Stimulated activated CD4-positive, alpha-beta T cell treated with anti-CD3 and anti-CD28 coated beads, TNF-alpha, amount 100 ng/mL, for 48 hours (primary cell): Measurements from ENCODE around the gene FCER2.

Experiments
- DNase-seq, 3 donors: peaks; one replicate each; pipeline ENCODE4 v3.0.0-alpha.2; 2020; ENCODE audit warnings: low read depth in 3 of 3

The FCER2 gene

DNA sequence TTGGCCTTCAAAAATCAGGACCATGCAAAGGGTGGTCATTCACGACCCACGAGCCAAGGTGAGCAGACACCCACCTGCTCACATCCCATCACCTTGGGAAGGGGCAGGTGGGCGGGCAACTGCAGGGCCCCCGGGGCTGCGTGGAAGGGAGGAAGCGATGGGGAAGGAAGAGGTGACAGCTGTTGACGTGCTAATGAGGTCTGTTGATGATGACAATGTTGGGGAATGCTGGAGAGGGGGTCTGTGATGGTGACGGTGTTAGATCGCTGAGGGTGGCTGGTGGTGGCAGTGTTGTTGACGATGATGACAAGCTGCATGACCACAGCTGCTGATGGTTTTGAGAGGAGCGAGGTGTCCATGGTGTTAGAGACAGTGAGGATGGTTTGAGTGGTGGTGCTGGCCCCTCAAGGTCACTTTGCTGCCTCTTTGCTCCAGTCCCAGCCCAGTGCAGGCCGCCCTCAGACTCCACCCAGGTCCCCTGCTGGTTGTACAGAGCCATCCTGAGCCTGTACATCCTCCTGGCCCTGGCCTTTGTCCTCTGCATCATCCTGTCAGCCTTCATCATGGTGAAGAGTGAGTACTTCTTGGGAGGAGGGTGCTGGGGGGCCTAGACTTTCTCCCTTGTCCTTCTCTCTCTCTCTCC is 24.1 kb downstream of the FCER2 start:
- DNase-seq: no peak

DNA sequence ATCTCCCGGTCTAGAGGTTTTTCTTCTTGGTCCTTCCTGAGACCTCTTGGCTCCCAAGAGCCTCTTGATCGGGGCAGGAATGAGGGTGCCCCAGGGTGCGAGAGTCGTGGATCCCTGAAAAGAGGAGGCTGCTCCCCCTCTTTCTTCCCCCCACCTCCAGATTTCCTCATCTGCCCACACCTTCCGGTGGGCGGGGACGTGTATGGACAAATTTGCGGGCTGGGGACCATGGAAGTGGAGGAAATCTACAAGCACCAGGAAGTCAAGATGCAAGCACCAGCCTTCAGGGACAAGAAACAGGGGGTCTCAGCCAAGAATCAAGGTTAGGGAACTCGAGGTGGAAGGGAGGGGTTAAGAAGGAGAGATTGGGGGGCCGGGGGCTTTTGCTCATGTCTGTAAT is 25.1 kb downstream of the FCER2 start, which contains the start of gene MCEMP1:
TSS of gene MCEMP1 (plus strand) at position 237 of the 400 bp plus-strand sequence. CDS start at position 268, 31 bp downstream.
- no peak for DNase-seq

DNA sequence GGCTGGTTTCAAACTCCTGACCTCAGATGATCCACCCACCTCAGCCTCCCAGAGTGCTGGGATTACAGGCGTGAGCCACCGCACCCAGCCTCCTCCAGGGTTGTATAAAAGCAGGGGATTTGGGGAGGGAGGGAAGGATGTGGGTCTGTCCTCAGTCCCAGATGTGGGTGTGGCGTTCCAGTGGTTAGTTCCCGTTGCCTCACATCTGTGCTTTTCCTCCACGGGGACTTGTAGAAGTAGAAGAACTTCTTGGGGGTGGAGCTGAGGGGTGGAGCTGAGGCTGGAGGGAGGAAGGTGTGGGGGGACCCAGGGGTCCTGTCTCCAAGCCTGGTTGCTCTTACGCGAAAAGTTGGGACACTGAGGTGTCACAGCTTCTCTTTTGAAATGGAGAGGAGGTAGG is 25.6 kb downstream of the FCER2 start:
- no peak for DNase-seq

DNA sequence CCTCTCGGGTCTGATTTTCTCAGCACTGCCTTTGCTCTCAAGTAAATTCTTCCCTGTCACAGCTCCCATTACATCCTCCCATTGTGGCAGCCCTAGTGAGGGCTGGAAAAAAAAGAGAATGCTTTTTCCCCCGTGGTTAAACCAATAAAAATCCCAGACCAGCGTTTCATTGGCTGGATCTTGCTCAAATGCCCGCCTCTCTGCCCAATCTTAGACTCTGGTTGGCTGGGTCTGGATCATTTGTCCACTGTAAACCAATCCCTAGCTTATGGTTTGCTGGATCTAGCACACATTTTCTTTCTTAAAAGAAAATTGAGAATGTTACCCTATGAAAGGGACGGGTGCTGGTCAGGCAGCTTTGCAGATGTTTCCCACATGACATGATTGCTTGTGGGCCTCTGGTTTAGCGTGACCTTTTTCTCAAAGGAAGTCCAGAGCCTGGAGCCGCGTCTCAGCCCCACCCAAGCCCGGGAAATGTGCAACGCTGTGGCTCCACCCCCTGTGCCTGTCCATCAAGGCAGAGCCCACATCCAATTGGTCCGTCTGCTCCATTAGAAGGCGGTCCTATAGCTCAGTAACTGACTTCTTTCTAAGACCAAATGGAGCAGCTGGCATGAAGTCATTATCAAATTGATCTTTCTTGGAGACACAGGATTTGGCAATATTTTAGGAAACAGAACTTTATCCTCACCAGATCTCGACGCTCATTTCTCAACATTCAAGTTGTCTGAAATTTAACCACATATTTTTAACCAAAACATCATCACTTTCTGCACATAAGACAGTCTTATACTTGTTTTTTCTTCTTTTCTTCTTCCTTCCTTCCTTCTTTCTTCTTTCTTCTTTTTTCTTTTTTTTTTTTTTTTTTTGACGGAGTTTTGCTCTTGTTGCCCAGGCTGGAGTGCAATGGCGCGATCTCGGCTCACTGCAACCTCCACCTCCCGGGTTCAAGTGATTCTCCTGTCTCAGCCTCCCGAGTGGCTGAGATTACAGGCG is 27.6 kb downstream of the FCER2 start:
- DNase-seq: no peak

DNA sequence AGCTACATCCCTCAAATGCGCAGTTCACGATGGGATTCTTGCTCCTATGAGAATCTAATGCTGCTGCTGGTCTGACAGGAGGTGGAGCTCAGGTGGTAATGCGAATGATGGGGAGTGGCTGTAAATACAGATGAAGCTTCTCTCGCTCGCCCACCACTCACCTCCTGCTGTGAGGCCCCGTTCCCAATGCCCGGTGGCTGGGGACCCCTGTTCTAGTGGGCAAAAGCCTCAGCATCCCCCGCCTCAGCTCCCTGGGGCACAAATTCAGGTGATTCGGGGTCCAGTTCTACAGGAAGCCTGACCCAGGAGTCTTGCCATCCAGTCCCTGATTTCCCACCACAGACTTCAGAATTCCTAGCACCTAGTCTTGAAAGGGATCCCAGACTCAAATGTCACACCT is 29.4 kb downstream of the FCER2 start:
- no peak for DNase-seq

DNA sequence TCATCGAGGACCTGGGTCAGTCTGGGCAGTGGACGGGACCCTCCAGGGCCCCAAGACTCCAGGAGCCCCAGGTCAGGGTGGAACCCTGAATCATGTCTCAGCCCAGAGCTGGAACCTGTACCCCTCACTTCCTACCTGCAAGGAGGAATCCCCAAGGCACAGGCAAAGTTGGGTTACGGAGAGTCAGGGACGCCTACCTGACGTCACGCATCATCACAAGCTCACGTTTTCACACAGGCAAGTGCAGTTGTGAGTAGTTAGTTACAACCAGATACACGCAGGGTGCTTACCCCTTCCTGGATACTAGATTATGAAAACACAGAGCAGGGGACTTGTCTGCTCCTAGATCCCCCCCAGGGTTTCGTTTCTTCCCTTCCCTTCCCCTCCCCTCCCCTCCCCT is 31.1 kb downstream of the FCER2 start:
- no peak for DNase-seq

DNA sequence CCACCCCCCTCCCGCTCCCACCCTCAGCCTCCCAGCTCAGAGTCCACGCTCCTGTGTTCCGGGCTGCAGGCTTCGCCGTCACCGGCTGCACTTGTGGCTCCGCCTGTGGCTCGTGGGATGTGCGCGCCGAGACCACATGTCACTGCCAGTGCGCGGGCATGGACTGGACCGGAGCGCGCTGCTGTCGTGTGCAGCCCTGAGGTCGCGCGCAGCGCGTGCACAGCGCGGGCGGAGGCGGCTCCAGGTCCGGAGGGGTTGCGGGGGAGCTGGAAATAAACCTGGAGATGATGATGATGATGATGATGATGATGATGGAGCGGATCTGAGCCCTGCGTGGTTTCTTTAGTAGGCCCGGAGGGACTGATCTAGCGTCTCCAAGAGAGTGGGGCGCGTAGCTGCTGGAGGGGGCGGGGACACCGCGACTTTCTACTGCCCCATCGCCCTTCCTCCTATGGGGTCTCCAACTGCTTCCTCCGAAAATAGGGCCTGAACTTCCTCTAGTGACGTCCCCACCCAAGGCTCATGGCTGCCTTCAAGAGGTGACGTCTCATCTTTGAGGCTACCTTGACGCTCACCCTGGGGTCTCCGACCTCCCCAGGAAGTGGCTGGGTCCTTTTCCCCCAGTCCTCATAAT is 31.7 kb downstream of the FCER2 start:
- no peak for DNase-seq

DNA sequence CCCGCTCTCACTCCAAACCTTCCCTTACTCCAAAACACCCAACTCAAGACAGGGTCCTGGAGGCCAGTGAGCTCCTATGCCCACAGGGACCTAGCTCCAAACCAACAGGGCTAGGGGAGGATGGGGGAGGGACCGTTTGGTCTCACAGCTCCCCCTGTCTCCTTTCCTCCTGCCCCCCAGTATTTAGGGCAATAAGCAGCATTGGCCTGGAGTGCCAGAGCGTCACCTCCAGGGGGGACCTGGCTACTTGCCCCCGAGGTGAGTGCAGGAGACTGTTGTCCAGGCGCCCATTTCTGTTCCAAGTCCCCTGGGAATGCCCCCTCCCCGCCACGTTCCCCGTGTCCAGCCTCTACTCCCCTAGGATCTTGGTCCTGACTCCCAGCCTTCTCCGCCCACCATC is 32.3 kb downstream of the FCER2 start:
- DNase-seq: no peak

DNA sequence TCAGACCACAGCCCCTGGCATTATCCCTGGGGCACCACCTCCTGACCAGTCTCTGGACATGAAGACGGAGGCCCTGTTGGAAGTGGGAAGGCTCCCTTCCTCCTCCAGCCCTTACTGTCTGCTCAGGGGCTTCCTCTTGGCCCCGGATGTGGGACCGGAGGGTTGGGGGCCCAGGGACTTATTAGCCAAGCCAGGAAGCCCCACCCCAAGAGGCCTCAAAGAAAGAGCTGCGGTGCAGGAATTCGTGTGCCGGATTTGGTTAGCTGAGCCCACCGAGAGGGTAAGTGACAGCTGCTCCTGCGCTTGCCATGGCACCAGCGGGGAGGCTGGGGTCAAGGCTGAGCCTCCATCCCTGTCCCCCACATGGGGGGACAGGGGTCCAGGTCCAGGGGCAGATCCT is 33.1 kb downstream of the FCER2 start, which contains the start of gene RETN:
TSS of gene RETN (plus strand) at position 208 of the 400 bp plus-strand sequence. CDS start 278 bp downstream, outside the sequence.
- DNase-seq: no peak

DNA sequence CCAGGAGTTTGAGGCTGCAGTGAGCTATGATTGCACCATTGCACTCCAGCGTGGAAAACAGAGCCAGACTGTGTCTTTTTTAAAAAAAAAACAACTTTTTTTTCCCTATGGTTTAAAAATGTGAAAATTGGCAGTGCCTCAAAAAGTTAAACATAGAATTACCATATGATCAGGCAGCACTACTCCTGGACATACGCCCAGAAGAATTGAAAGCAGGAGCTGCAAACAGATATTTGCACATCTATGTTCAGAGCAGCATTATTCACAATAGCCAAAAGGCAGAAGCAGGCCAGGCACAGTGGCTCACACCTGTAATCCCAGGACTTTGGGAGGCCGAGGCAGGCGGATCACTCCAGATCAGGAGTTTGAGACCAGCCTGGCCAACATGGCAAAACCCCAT is 36.9 kb downstream of the FCER2 start:
- DNase-seq: no peak

DNA sequence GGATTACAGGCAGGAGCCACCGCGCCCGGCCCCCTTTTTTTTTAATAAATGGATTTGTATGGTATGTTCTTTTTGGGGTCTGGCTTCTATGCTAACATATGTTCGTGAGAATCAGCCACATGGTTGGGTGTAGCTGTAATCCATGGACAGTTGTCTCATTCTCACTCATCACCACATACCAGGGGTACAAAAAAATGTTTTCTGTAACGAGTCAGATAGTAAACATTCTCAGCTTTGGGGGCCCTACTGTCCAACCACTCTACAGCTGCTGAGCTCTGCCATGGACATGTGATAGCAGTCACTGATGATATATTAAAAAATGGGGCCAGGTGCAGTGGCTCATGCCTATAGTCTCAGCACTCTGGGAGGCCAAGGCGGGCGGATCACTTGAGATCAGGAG is 38.2 kb downstream of the FCER2 start:
- DNase-seq: no peak

DNA sequence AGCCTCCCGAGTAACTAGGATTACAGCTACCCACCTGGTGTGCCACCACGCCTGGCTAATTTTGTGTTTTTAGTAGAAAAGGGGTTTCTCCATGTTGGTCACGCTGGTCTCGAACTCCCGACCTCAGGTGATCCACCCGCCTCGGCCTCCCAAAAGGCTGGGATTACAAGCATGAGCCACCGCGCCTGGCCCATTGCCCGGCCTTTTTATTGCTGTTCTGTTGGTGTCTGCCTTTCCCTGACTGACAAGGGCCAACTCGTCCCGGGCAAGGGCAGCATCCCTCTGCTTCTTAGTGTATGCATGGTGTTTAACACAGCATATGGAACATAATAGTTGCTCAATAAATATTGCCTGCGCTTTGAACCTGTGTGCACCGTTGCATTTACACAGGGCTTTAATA is 39.3 kb downstream of the FCER2 start:
- DNase-seq: no peak

DNA sequence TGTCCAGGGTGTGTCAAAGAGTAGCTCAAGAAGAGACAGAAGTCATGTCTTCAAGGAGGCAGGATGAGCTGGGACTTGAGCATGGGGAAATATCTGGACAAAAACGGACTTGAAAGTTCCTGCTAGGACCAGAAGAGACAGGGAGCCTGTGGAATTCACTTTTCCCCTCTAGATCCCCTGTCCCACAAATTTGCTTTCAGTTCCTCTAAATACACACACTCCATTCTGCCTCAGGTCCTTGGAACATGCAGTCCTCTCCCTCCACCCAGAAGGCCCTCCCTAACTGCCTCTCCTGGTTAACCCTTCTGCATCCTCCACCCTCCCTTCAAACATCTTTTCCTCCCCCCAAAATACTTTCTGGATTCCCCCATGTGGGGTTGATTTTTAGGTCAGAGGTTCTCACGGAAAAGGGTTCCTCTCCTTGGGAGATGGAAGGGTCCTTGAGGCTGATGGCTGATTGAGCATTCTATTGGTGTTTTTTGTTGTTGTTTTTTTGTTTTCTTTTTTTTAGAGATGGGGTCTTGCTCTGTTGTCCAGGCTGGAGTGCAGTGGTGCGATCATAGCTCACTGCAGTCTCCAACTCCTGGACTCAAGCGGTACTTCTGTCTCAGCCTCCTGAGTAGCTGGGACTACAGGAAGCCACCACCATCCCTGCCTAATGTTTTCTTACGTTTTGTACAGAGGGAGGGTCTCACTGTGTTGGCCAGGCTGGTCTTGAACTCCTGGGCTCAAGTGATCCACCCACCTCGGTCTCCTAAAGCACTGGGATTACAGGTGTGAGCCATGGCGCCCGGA is 40.0 kb downstream of the FCER2 start:
- no peak for DNase-seq

DNA sequence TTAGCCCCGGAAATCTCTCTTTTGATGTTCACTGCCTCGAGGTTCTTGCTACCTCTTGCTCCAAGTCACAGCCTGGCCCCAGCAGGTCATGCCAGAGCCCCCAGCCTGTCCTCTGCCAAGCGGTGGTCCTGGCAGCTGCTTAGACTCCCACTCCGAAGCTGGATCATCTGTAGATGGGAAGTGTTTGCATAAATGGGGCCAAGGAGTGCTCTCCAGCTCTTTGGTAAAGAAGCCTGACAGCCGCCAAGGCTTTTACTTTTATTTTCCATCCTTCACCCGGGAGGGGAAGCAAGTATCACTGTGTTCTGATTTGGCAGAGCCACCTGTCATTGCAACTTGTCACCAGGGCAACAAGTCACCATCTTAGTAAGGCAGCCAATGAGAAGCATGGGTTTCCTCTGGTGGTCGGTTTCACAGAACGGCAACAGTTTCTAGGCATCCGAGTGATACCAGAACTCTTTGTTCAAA is 43.7 kb downstream of the FCER2 start:
- no peak for DNase-seq

DNA sequence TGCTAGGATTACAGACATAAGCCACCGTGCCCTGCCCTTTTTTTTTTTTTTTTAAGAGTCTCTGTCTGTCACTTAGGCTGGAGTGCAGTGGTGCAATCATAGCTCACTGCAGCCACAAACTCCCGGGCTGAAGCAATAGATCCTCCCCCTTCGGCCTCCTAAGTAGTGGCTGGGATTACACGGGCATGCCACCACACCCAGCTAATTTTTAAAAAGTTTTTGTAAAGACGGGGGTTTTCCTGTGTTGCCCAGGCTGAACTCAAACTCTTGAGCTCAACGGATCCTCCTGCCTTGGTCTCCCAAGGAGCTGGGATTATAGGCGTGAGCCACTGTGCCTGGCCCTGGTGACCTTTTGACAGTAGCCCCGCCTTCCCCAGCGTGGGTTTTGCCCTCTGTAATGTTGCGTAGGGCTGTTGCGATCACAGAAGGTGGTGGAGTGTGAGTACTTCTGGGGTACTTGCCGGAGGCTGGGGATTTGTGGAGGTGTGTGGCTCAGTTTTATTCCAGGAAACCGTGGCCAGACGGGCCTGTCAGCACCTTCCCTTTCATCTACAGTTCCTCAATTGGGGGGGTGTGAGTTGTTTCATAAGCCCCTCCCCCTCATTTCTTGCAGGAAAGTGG is 44.7 kb downstream of the FCER2 start:
- DNase-seq: no peak

DNA sequence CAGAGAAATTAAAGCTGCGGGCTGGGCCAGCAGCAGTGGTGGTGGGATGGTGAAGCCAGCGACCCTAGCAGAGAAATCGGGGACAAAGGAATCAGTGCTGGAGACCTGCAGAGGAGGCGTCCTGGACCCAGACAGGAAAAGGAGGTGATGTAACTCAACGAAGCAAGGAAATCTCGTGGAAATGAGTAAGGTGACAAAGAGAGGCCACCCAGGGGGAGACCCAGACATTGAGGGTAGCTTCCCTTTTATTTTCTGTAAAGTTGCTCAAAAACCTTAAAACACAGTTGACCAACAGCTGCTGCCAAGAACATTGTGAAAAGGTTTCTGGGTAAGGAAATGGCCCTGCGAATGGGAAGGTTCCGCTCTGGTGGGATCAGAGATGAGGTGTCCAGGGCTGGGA is 46.4 kb downstream of the FCER2 start:
- no peak for DNase-seq

DNA sequence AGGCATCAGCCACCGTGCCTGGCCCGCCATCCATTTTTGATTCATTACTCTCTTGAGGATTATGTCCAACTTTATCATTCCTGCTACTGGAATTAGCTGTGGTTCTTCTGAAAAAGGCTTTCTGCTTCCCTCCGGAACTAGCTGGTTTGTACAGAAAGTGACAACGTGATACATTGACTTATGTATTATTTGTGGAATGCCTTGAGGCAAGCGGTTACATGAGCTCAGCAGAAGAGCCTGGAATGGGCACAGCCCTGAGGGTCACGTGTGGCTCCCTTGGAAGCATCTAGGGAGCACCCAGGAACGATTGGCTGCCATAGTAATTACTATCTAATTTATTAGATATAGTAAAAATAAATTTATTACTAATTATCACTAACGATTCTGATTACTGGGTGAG is 47.5 kb downstream of the FCER2 start:
- no peak for DNase-seq

DNA sequence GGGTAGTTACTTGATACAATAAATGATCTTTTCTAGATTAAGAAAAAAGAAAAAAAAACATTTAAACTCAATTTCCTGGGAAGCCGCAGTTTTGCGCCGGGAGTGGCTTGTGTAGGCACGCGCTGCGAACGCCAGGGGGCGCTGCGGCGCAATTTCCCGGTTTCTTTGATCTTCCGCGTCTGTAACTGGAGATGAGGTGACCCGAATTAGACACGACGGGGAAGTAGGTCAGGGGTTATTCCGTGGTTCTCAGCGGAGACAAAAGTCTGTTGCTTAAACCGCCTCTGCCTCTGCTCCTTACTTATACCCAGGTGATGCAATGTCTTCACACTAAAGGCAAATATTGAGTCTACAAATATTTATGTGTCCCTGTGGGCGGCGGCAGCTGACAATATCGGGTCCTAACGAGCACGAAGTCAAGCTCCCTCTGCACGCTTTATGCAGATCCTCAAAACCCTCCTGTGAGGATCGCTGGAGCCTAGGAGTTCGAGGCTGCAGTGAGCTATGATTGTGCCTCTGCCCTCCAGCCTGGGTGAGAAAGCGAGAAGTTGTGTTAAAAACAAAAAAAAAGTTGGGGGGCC is 49.8 kb downstream of the FCER2 start:
- DNase-seq: peak; percentile 71 to 83 (median 72)

DNA sequence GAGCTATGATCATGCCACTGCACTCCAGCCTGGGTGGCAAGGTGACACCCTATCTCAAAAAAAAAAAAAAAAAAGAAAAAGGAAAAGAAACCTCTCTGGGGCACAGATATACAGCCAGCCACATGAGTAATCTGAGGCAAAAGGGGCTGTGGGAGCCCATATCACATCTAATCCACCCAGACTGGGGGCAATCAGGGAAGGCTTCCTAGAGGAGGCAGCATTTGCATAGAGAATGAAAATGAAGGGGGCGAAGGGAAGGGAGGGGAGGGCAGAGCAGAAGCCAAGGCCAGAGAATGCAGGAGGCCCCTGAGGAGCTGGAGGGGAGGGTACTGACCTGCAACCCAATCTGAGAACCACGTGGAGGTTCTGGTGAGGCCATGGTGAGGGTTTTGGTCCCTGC is 51.8 kb downstream of the FCER2 start:
- DNase-seq: no peak

DNA sequence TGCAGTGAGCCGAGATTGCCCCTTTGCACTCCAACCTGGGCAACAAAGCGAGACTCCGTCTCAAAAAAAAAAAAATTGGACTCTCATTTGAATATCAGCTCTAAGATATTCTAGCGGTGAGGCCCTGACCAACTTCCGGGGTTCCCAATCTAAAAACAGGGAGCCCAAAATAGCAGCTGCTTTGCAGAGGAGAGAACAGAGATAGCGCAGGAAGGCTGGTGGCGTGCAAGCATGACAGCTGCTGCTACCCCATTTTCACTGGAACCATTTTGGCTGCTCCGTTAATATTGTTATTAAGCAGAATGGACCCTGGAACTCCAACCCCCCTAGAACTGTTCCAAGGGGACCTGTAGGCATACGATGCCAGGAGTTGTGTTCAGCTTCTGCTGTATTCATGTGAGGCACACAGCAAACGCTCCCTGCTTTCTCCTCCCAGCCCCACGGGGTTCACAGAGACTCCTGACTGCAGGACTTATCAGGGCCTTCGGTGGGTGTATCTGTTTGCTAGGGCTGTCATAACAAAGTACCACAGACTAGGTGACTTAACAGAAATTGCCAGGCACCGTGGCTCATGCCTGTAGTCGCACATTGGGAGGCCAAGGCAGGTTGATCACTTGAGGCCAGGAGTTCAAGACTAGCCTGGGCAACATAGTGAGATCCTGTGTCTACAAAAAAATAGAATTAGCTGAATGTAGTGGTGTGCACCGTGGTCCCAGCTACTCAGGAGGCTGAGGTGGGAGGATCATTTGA is 53.5 kb downstream of the FCER2 start:
- DNase-seq: no peak
